ENCODE results near the gene SV2C.

The SV2C gene

GRCh38 chr5:76257897-76258296, 174.7 kb downstream of the SV2C start:
- Histone ChIP-seq H3K4me3 (ENCODE audit: low read depth in 1 of 5, low read length in 5 of 5) (no peak overlapping the region), H3K27ac (ENCODE audit: low read depth, low read length) (no peak overlapping the region), H3K9ac (ENCODE audit: low read length in 5 of 5) (no peak overlapping the region), H3K9me3 (ENCODE audit: control insufficient read depth in 5 of 5, low read length in 5 of 5) (no peaks in the 10 kb centered on the region), H3K4me1 (ENCODE audit: control insufficient read depth in 5 of 5, insufficient read depth in 5 of 5, low read length in 5 of 5) (peaks cover 0 to 4% (median 4%) of the 10 kb centered on the region in 5 donors), H3K36me3 (ENCODE audit: control insufficient read depth in 5 of 5, insufficient read depth in 5 of 5, low read length in 5 of 5) (no peaks in the 10 kb centered on the region), H3K27me3 (ENCODE audit: control insufficient read depth in 5 of 5, insufficient read depth in 4 of 5, low read length in 5 of 5) (no peaks in the 10 kb centered on the region)

GRCh38 chr5:76264681-76265080, 181.5 kb downstream of the SV2C start:
- H3K4me3 ChIP-seq (ENCODE audit: low read depth in 1 of 5, low read length in 5 of 5) = no peak overlapping the region
- H3K4me1 ChIP-seq (ENCODE audit: control insufficient read depth in 5 of 5, insufficient read depth in 5 of 5, low read length in 5 of 5) = peaks cover 0 to 2% (median 0%) of the 10 kb centered on the region in 5 donors
- no peaks in the 10 kb centered on the region for H3K36me3 ChIP-seq (ENCODE audit: control insufficient read depth in 5 of 5, insufficient read depth in 5 of 5, low read length in 5 of 5)
- peaks cover 0 to 4% (median 0%) of the 10 kb centered on the region in 5 donors for H3K9me3 ChIP-seq (ENCODE audit: control insufficient read depth in 5 of 5, low read length in 5 of 5)
- no peak overlapping the region for H3K27ac ChIP-seq (ENCODE audit: low read depth, low read length)
- peaks cover 0 to 7% (median 4%) of the 10 kb centered on the region in 5 donors for H3K27me3 ChIP-seq (ENCODE audit: control insufficient read depth in 5 of 5, insufficient read depth in 4 of 5, low read length in 5 of 5)
- no peak overlapping the region for H3K9ac ChIP-seq (ENCODE audit: low read length in 5 of 5)

GRCh38 chr5:76269259-76269931, 186.2 kb downstream of the SV2C start:
- peaks cover 0 to 13% (median 3%) of the 10 kb centered on the region in 5 donors for H3K4me1 ChIP-seq (ENCODE audit: control insufficient read depth in 5 of 5, insufficient read depth in 5 of 5, low read length in 5 of 5)
- H3K9ac ChIP-seq (ENCODE audit: low read length in 5 of 5) = no peak overlapping the region
- H3K27me3 ChIP-seq (ENCODE audit: control insufficient read depth in 5 of 5, insufficient read depth in 4 of 5, low read length in 5 of 5) = peaks cover 0 to 7% (median 4%) of the 10 kb centered on the region in 5 donors
- H3K9me3 ChIP-seq (ENCODE audit: control insufficient read depth in 5 of 5, low read length in 5 of 5) = peaks cover 0 to 4% (median 0%) of the 10 kb centered on the region in 5 donors
- no peaks in the 10 kb centered on the region for H3K36me3 ChIP-seq (ENCODE audit: control insufficient read depth in 5 of 5, insufficient read depth in 5 of 5, low read length in 5 of 5)
- no peak overlapping the region for H3K4me3 ChIP-seq (ENCODE audit: low read depth in 1 of 5, low read length in 5 of 5)
- no peak overlapping the region for H3K27ac ChIP-seq (ENCODE audit: low read depth, low read length)

- H3K9ac ChIP-seq (ENCODE audit: low read length in 5 of 5) = no peak overlapping the region
- H3K27me3 ChIP-seq (ENCODE audit: control insufficient read depth in 5 of 5, insufficient read depth in 4 of 5, low read length in 5 of 5) = peaks cover 0 to 7% (median 4%) of the 10 kb centered on the region in 5 donors
- H3K9me3 ChIP-seq (ENCODE audit: control insufficient read depth in 5 of 5, low read length in 5 of 5) = peaks cover 0 to 4% (median 0%) of the 10 kb centered on the region in 5 donors
- H3K4me1 ChIP-seq (ENCODE audit: control insufficient read depth in 5 of 5, insufficient read depth in 5 of 5, low read length in 5 of 5) = peaks cover 0 to 13% (median 3%) of the 10 kb centered on the region in 5 donors
- no peaks in the 10 kb centered on the region for H3K36me3 ChIP-seq (ENCODE audit: control insufficient read depth in 5 of 5, insufficient read depth in 5 of 5, low read length in 5 of 5)
- no peak overlapping the region for H3K4me3 ChIP-seq (ENCODE audit: low read depth in 1 of 5, low read length in 5 of 5)
- H3K27ac ChIP-seq (ENCODE audit: low read depth, low read length) = no peak overlapping the region
Measured at GRCh38 chr5:76269932-76270610, 186.9 kb downstream of the SV2C start.

GRCh38 chr5:76271836-76272235, 188.7 kb downstream of the SV2C start:
- H3K27me3 ChIP-seq (ENCODE audit: control insufficient read depth in 5 of 5, insufficient read depth in 4 of 5, low read length in 5 of 5) = peaks cover 0 to 7% (median 4%) of the 10 kb centered on the region in 5 donors
- H3K9me3 ChIP-seq (ENCODE audit: control insufficient read depth in 5 of 5, low read length in 5 of 5) = peaks cover 0 to 4% (median 0%) of the 10 kb centered on the region in 5 donors
- no peak overlapping the region for H3K27ac ChIP-seq (ENCODE audit: low read depth, low read length)
- H3K4me3 ChIP-seq (ENCODE audit: low read depth in 1 of 5, low read length in 5 of 5) = no peak overlapping the region
- peaks cover 0 to 13% (median 3%) of the 10 kb centered on the region in 5 donors for H3K4me1 ChIP-seq (ENCODE audit: control insufficient read depth in 5 of 5, insufficient read depth in 5 of 5, low read length in 5 of 5)
- H3K9ac ChIP-seq (ENCODE audit: low read length in 5 of 5) = no peak overlapping the region
- no peaks in the 10 kb centered on the region for H3K36me3 ChIP-seq (ENCODE audit: control insufficient read depth in 5 of 5, insufficient read depth in 5 of 5, low read length in 5 of 5)

- Histone ChIP-seq H3K27ac (ENCODE audit: low read depth, low read length) (no peak overlapping the region), H3K4me3 (ENCODE audit: low read depth in 1 of 5, low read length in 5 of 5) (no peak overlapping the region)
Measured at GRCh38 chr5:76273206-76273885, 190.2 kb downstream of the SV2C start.

GRCh38 chr5:76274571-76274970, 191.4 kb downstream of the SV2C start:
- Histone ChIP-seq H3K27me3 (ENCODE audit: control insufficient read depth in 5 of 5, insufficient read depth in 4 of 5, low read length in 5 of 5) (no peaks in the 10 kb centered on the region), H3K4me3 (ENCODE audit: low read depth in 1 of 5, low read length in 5 of 5) (no peak overlapping the region), H3K9ac (ENCODE audit: low read length in 5 of 5) (no peak overlapping the region), H3K4me1 (ENCODE audit: control insufficient read depth in 5 of 5, insufficient read depth in 5 of 5, low read length in 5 of 5) (peaks cover 0 to 12% (median 3%) of the 10 kb centered on the region in 5 donors), H3K27ac (ENCODE audit: low read depth, low read length) (no peak overlapping the region), H3K9me3 (ENCODE audit: control insufficient read depth in 5 of 5, low read length in 5 of 5) (peaks cover 0 to 4% (median 0%) of the 10 kb centered on the region in 5 donors), H3K36me3 (ENCODE audit: control insufficient read depth in 5 of 5, insufficient read depth in 5 of 5, low read length in 5 of 5) (no peaks in the 10 kb centered on the region)

More at GRCh38 chr5:76273206-76273885, 190.2 kb downstream of the SV2C start:
- Histone ChIP-seq H3K27me3 (ENCODE audit: control insufficient read depth in 5 of 5, insufficient read depth in 4 of 5, low read length in 5 of 5) (peaks cover 0 to 2% (median 0%) of the 10 kb centered on the region in 5 donors), H3K9me3 (ENCODE audit: control insufficient read depth in 5 of 5, low read length in 5 of 5) (peaks cover 0 to 4% (median 0%) of the 10 kb centered on the region in 5 donors), H3K9ac (ENCODE audit: low read length in 5 of 5) (no peak overlapping the region), H3K36me3 (ENCODE audit: control insufficient read depth in 5 of 5, insufficient read depth in 5 of 5, low read length in 5 of 5) (no peaks in the 10 kb centered on the region), H3K4me1 (ENCODE audit: control insufficient read depth in 5 of 5, insufficient read depth in 5 of 5, low read length in 5 of 5) (peaks cover 0 to 13% (median 3%) of the 10 kb centered on the region in 5 donors)

GRCh38 chr5:76277736-76278135, 194.6 kb downstream of the SV2C start:
- Histone ChIP-seq H3K27ac (ENCODE audit: low read depth, low read length) (no peak overlapping the region), H3K4me3 (ENCODE audit: low read depth in 1 of 5, low read length in 5 of 5) (no peak overlapping the region), H3K4me1 (ENCODE audit: control insufficient read depth in 5 of 5, insufficient read depth in 5 of 5, low read length in 5 of 5) (peaks cover 0 to 9% (median 3%) of the 10 kb centered on the region in 5 donors), H3K36me3 (ENCODE audit: control insufficient read depth in 5 of 5, insufficient read depth in 5 of 5, low read length in 5 of 5) (no peaks in the 10 kb centered on the region), H3K9ac (ENCODE audit: low read length in 5 of 5) (no peak overlapping the region), H3K27me3 (ENCODE audit: control insufficient read depth in 5 of 5, insufficient read depth in 4 of 5, low read length in 5 of 5) (no peaks in the 10 kb centered on the region), H3K9me3 (ENCODE audit: control insufficient read depth in 5 of 5, low read length in 5 of 5) (peaks cover 0 to 4% (median 0%) of the 10 kb centered on the region in 5 donors)

GRCh38 chr5:76278261-76278789, 195.1 kb downstream of the SV2C start:
- Histone ChIP-seq H3K4me1 (ENCODE audit: control insufficient read depth in 5 of 5, insufficient read depth in 5 of 5, low read length in 5 of 5) (peaks cover 0 to 7% (median 3%) of the 10 kb centered on the region in 5 donors), H3K27me3 (ENCODE audit: control insufficient read depth in 5 of 5, insufficient read depth in 4 of 5, low read length in 5 of 5) (no peaks in the 10 kb centered on the region), H3K36me3 (ENCODE audit: control insufficient read depth in 5 of 5, insufficient read depth in 5 of 5, low read length in 5 of 5) (no peaks in the 10 kb centered on the region), H3K9ac (ENCODE audit: low read length in 5 of 5) (no peak overlapping the region), H3K9me3 (ENCODE audit: control insufficient read depth in 5 of 5, low read length in 5 of 5) (peaks cover 0 to 4% (median 0%) of the 10 kb centered on the region in 5 donors), H3K4me3 (ENCODE audit: low read depth in 1 of 5, low read length in 5 of 5) (no peak overlapping the region), H3K27ac (ENCODE audit: low read depth, low read length) (no peak overlapping the region)
